NT2/D1 (cell line): ENCODE results near the gene RND1.

Source experiments
- YY1 ChIP-seq: IDR thresholded peaks from 2 replicates; pipeline ENCODE4 v1.6.1; 2011; ENCODE audit not compliant: insufficient read length, insufficient read depth
- ZNF274 ChIP-seq: IDR thresholded peaks from 2 replicates; pipeline ENCODE4 v1.6.1; 2011; ENCODE audit warnings: mild to moderate bottlenecking, low read depth, low read length

DNA sequence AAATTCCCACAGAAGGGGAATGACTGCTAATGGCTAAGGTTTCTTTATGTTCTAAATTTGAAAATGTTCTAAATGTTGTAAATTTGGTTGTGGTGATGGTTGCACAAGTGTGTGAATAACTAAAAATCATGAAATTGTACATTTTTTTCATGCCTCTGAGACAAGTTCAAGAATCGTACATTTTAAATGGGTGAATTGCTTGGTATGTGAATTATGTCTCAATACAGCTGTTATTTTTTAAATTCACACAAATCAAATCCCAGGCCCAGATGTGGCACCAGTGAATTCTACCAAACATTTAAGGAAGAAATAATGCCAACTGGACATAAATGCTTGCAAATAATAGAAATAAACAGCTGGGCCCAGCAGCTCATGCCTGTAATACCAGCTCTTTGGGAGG is 28.6 kb upstream of the RND1 start:
- TF ChIP-seq ZNF274 (no peak), YY1 (no peak)
